RKO (cell line): ENCODE measurements around the gene ZNF37A.
"Not testable (repeated sequence)": the region's sequence is repeated elsewhere in the genome, so short reads cannot be mapped to it uniquely, and the experiment has no call there.

Experiments used
- DNase-seq: peaks from one replicate; pipeline ENCODE4 v3.0.0-alpha.2; 2016; ENCODE audit warnings: low spot score

The ZNF37A gene

GRCh38 chr10:38094158-38094926, at the start of gene ZNF37A:
Gene ZNF37A (plus strand): TSS chr10:38094337. CDS start chr10:38096618, 2,281 bp downstream.
- peak; percentile 98 for DNase-seq

DNA sequence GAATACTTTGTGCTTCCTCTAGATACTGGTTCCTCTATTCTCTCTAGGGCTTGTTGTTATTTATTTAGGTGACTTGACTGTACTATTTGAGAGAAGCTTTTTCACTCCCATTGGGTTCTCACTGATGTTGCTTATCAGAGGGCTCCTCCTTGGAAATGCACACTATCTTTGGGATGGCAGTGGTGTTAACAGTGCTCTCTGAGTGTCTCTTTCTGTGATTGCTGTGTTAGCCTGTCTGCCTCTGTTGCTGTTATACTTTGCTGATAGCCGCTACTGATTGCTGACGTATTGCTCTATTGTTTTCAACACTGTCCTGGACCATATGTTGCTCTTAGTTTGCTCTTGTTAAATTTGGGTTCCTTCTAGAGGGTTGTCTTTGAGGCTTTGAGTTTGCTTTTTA, 49.0 kb upstream of the ZNF37A start:
- no peak for DNase-seq

DNA sequence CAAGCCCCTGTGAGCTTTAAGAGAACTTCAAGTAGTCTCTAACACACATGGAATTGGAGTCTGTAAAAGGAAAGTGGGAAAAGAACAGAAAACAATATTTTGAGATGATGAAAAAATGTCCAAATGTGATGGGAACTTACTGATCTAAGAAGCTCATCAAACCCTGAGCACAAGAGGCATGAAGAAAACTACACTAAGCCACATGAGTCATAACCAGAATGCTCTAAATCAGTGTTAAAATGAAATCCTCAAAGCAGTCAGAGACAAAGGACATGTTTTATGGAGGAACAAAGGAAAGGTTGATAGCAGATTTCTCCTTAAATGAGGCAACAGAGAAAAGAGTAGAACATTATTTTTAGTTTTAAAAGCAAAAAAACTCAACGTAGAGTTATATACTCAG, 46.5 kb upstream of the ZNF37A start:
- DNase-seq: no peak

GRCh38 chr10:38050212-38050611, 43.9 kb upstream of the ZNF37A start:
- DNase-seq: no peak

DNA sequence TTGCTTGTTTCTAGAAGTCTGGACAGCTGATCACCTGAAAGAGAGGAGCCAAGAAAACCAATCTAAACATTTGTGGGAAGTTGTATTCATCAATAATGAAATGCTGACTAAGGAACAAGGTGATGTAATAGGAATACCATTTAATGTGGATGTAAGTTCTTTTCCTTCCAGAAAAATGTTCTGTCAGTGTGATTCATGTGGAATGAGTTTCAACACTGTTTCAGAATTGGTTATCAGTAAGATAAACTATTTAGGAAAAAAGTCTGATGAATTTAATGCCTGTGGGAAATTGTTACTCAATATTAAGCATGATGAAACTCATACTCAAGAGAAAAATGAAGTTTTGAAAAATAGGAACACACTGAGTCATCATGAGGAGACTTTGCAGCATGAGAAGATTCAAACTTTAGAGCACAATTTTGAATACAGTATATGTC, 39.8 kb upstream of the ZNF37A start:
- DNase-seq: peak; percentile 67

DNA sequence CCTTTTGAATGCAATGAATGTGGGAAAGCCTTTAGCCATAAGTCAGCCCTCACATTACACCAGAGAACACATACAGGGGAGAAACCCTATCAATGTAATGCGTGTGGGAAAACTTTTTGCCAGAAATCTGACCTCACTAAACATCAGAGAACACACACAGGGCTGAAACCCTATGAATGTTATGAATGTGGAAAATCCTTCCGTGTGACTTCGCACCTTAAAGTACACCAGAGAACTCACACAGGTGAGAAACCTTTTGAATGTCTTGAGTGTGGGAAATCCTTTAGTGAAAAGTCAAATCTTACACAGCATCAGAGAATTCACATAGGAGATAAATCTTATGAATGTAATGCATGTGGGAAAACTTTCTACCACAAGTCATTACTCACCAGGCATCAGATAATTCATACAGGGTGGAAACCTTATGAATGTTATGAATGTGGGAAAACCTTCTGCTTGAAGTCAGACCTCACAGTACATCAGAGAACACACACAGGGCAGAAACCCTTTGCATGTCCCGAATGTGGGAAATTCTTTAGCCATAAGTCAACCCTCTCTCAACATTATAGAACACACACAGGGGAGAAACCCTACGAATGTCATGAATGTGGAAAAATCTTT, 38.8 kb upstream of the ZNF37A start:
- DNase-seq: peak; percentile 9

GRCh38 chr10:38069663-38070062, 24.5 kb upstream of the ZNF37A start:
- DNase-seq: peak; percentile 69

DNA sequence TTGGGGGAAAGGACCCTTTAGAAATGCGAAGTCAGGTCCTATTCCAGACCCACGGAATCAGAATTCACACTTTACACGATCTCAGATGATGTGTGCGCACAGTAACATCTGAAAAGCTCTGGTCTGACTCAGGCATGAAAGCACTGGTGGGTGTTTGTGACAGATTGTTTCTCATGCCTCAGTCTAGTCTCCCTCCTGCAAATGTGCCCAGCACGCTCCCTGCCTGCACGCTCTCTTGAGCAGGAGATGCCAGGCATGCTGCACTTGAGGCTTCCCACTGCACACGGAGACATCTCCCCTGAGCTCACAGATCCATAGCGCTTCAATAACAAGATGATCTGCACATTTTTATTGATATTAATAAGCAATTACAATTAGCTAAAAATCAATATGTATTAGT, 23.6 kb upstream of the ZNF37A start:
- no peak for DNase-seq

DNA sequence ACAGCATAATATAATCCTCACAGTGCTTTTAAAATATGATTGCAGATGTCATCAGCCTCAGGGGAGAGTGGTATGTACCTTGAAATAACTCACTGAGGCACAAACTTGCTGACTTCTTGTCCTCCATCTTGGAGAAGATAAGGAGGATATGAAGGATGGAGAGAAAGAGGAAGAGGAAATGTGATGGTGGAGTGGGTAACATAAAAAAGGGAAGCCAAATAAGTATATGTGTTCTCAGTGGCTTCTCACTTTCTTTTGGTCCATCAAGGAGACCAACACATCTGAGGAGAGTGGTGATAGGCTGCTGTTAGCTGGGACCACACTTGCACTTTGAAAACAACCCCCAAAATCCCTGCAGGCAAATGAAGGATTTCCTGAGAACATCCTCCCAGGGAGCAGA, 21.6 kb upstream of the ZNF37A start:
- no peak for DNase-seq

- no peak for DNase-seq
These were observed 17.4 kb upstream of the ZNF37A start for GRCh38 chr10:38076687-38077086.

- DNase-seq: not testable (repeated sequence)
These were observed 819 bp upstream of the ZNF37A start for GRCh38 chr10:38093318-38093717.

DNA sequence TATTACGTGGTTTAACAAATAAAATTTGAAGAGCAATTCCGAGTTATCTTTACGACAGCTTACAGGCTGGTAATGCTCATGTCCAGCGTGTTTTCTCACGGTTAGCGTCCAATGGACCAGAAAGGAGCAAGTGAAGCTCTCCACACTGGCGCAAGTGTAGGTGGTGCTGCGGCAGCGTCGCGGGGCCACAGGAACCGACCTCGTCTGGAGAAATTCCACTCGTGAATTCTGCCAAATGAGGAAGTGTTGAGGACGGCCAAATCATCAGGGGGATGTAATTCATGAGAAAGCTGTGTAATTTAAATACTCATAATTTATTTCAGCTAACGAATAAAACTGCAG, 350 bp upstream of the ZNF37A start:
- no peak for DNase-seq

- DNase-seq: peak; percentile 8
These were observed 914 bp downstream of the ZNF37A start for GRCh38 chr10:38094927-38095574.

GRCh38 chr10:38102880-38103279, 8.7 kb downstream of the ZNF37A start:
- peak; percentile 20 for DNase-seq

- DNase-seq: no peak
These were observed 9.6 kb downstream of the ZNF37A start for GRCh38 chr10:38103756-38104155.

GRCh38 chr10:38112159-38112558, 18.0 kb downstream of the ZNF37A start:
- DNase-seq: no peak

- no peak for DNase-seq
These were observed 24.1 kb downstream of the ZNF37A start for GRCh38 chr10:38118072-38118807.

DNA sequence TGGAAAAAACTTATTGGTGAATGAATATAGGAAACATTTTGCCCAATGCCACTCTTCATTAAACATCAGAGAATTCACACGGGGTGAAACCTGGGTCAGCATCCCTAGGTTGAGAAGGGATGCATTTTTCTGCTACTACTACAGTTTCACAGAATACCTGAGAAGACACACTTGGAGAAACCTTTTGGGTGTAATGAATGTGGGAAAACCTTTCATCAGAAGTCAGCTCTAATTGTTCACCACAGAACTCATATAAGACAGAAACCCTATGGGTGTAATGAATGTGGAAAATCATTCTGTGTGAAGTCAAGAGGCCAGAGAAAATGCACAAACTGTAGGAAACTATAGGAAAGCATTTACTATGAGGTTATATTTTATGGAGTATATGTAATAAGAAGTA, 24.9 kb downstream of the ZNF37A start:
- DNase-seq: no peak

DNA sequence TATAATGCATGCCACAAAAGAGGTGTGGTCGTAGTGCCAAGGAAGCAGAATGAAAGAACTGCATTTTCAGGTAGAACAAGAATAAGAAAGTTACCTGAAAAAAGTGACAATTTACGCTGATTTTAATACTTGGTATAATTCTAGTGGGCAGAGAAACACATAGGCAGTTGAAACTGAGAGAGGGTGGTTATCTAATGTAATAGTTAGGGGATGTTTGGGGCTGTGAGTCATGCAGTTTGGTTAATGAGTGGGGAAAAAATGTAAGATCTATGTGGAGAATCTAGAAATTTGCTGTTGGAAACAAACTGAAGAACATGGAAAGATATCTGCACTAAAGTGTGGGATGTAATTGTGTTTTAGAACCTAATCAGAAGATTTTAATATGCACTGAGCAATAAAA, 33.7 kb downstream of the ZNF37A start:
- DNase-seq: no peak

- peak; percentile 15 for DNase-seq
These were observed 49.5 kb downstream of the ZNF37A start for GRCh38 chr10:38143587-38143986.

- DNase-seq: no peak
These were observed 52.6 kb downstream of the ZNF37A start for GRCh38 chr10:38146579-38147333.

GRCh38 chr10:38147686-38148085, 53.5 kb downstream of the ZNF37A start:
- DNase-seq: no peak
